ENCODE measurements around the gene EHBP1L1.

EHBP1L1 gene

GRCh38 chr11:65595131-65595530 lies 19.3 kb downstream of the EHBP1L1 start:
- DNase-seq (ENCODE audit: low read depth): no peak

- DNase-seq (ENCODE audit: low read depth): no peak
Observed at GRCh38 chr11:65595543-65596281, 19.9 kb downstream of the EHBP1L1 start, which contains the start of gene KCNK7. Gene KCNK7, minus strand, starts transcription at chr11:65595800. Its CDS starts 28 bp downstream, at chr11:65595772.

GRCh38 chr11:65596520-65596919 lies 20.7 kb downstream of the EHBP1L1 start:
- no peak for DNase-seq (ENCODE audit: low read depth)

- no peak for DNase-seq (ENCODE audit: low read depth)
Observed at GRCh38 chr11:65598258-65598699, 22.4 kb downstream of the EHBP1L1 start.

GRCh38 chr11:65599216-65599954 lies 23.5 kb downstream of the EHBP1L1 start:
- no peak for DNase-seq (ENCODE audit: low read depth)

- no peak for DNase-seq (ENCODE audit: low read depth)
Observed at GRCh38 chr11:65599955-65600246, 24.0 kb downstream of the EHBP1L1 start.

- no peak for DNase-seq (ENCODE audit: low read depth)
Observed at GRCh38 chr11:65604258-65604657, 28.4 kb downstream of the EHBP1L1 start.

GRCh38 chr11:65606876-65607613 lies 31.2 kb downstream of the EHBP1L1 start:
- no peak for DNase-seq (ENCODE audit: low read depth)

GRCh38 chr11:65607614-65608426 lies 32.0 kb downstream of the EHBP1L1 start:
- no peak for DNase-seq (ENCODE audit: low read depth)

- DNase-seq (ENCODE audit: low read depth): no peak
Observed at GRCh38 chr11:65609229-65609628, 33.4 kb downstream of the EHBP1L1 start.

GRCh38 chr11:65609665-65610064 lies 33.8 kb downstream of the EHBP1L1 start:
- DNase-seq (ENCODE audit: low read depth): no peak

GRCh38 chr11:65610404-65610803 lies 34.6 kb downstream of the EHBP1L1 start:
- no peak for DNase-seq (ENCODE audit: low read depth)

- DNase-seq (ENCODE audit: low read depth): no peak
Observed at GRCh38 chr11:65611028-65611757, 35.3 kb downstream of the EHBP1L1 start.

GRCh38 chr11:65611758-65612603 lies 36.1 kb downstream of the EHBP1L1 start:
- no peak for DNase-seq (ENCODE audit: low read depth)

GRCh38 chr11:65612691-65613090 lies 36.8 kb downstream of the EHBP1L1 start:
- DNase-seq (ENCODE audit: low read depth): no peak

GRCh38 chr11:65613091-65613928 lies 37.5 kb downstream of the EHBP1L1 start:
- no peak for DNase-seq (ENCODE audit: low read depth)

GRCh38 chr11:65615229-65615949 lies 39.5 kb downstream of the EHBP1L1 start, which contains the start of gene PCNX3:
Gene PCNX3, plus strand, starts transcription at chr11:65615776. Its CDS starts 536 bp downstream, at chr11:65616312.
- peak; percentile 99 for DNase-seq (ENCODE audit: low read depth)

- DNase-seq (ENCODE audit: low read depth): no peak
Observed at GRCh38 chr11:65615950-65616574, 40.2 kb downstream of the EHBP1L1 start.
